Hepatocyte (in vitro differentiated cells): Measurements from ENCODE around the gene ZNF546. TPM values are rescaled to one million over a fixed set of nuclear protein-coding genes. Genes with fewer than 3 reads are reported as not detected.

Experiments
- DNase-seq: peaks from one replicate; pipeline ENCODE4 v3.0.0-alpha.2; 2016; ENCODE audit warnings: low spot score
- H2AFZ ChIP-seq: fragments of 200-600 bp; sonication (generic); 2 replicates; pipeline ENCODE4 v1.6.0; 2016; ENCODE audit warnings: antibody characterized with exemption, mild to moderate bottlenecking
- H3K27ac ChIP-seq: fragments of 200-600 bp; sonication (generic); 2 replicates; pipeline ENCODE4 v1.5.1; 2016; ENCODE audit warnings: mild to moderate bottlenecking
- H3K27me3 ChIP-seq: fragments of 200-600 bp; sonication (generic); 2 replicates; pipeline ENCODE4 v1.6.1; 2016
- H3K36me3 ChIP-seq: fragments of 200-600 bp; sonication (generic); replicated peaks from 2 replicates; pipeline ENCODE4 v1.5.1; 2016; ENCODE audit warnings: low read depth; ENCODE audit not compliant: insufficient read depth
- H3K4me1 ChIP-seq: fragments of 200-600 bp; sonication (generic); 2 replicates; pipeline ENCODE4 v1.5.1; 2016; ENCODE audit warnings: mild to moderate bottlenecking, moderate library complexity; ENCODE audit not compliant: insufficient read depth
- H3K4me2 ChIP-seq: fragments of 200-600 bp; sonication (generic); 2 replicates; pipeline ENCODE4 v1.6.0; 2016
- H3K4me3 ChIP-seq: fragments of 200-600 bp; sonication (generic); 2 replicates; pipeline ENCODE4 v1.5.1; 2016; ENCODE audit warnings: mild to moderate bottlenecking
- H3K79me2 ChIP-seq: fragments of 200-600 bp; sonication (generic); 2 replicates; pipeline ENCODE4 v1.6.0; 2017; ENCODE audit warnings: mild to moderate bottlenecking
- H3K9me2 ChIP-seq: fragments of 200-600 bp; sonication (generic); replicated peaks from 2 replicates; pipeline ENCODE4 v1.6.0; 2017; ENCODE audit warnings: mild to moderate bottlenecking; ENCODE audit not compliant: insufficient read depth
- H3K9me3 ChIP-seq: fragments of 200-600 bp; sonication (generic); 2 replicates; pipeline ENCODE4 v1.5.1; 2016; ENCODE audit warnings: low read depth, mild to moderate bottlenecking
- H4K20me1 ChIP-seq: fragments of 200-600 bp; sonication (generic); 2 replicates; pipeline ENCODE4 v1.6.0; 2016; ENCODE audit warnings: mild to moderate bottlenecking; ENCODE audit not compliant: insufficient read depth, poor library complexity, severe bottlenecking
- EZH2 ChIP-seq: fragments of 200-600 bp; sonication (generic); IDR thresholded peaks from 2 replicates; pipeline ENCODE4 v1.6.1; 2016; ENCODE audit warnings: antibody characterized with exemption, mild to moderate bottlenecking, borderline replicate concordance
- EZH2phosphoT487 ChIP-seq: fragments of 200-600 bp; sonication (generic); IDR thresholded peaks from one replicate; pipeline ENCODE4 v1.6.1; 2018; ENCODE audit warnings: antibody characterized with exemption, mild to moderate bottlenecking, low read depth, moderate library complexity; ENCODE audit not compliant: unreplicated experiment, severe bottlenecking
- WGBS: methylation state at CpG from one replicate; pipeline ENCODE4 v1.1.6; 2016; ENCODE audit warnings: low lambda C conversion rate; ENCODE audit errors: missing lambda C conversion rate; 5-methylcytosine and 5-hydroxymethylcytosine counted together
- polyA plus RNA-seq: library from polyadenylated mRNA; unstranded; fragments of >200 nt; fragmentation: Nextera tagmentation; extraction: Ambion mirVana; gene quantifications from 2 replicates; pipeline ENCODE4 v1.2.1, GENCODE V29; 2016
- total RNA-seq: library from RNA; depleted of rRNA; stranded (reverse); fragments of >200 nt; gene quantifications from 2 replicates; pipeline ENCODE4 v1.2.3, GENCODE V29; 2014
- TF ChIP-seq, protein P1 (sequence below): fragments of 200-600 bp; sonication (generic); IDR thresholded peaks from 2 replicates; pipeline ENCODE4 v1.5.1; 2016; ENCODE audit warnings: antibody characterized with exemption, mild to moderate bottlenecking; ENCODE audit not compliant: poor library complexity

ZNF546 gene
- total and polyA plus RNA-seq, 2 experiments from 2014 or later, result 1.1 to 1.8 TPM

DNA sequence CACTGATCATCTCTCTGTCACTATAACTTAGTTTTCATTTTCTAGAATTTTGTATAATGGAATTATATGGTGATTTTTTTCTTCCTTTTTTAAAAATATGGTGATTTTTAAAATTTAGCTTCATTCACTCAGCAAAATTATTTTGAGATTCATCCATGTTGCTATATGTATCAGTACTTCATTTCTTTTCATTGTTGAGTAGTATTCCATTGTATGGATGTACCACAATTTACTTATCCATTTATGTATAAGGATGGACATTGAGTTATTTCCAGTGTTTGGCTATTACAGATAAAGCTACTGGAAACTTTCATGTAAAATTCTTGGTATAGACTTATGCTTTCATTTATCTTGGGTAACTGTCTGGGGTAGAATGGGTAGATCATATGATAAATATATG lies 12.8 kb downstream of the ZNF546 start:
- no peaks in the 10 kb centered on the region for H3K79me2 ChIP-seq
- no peaks in the 10 kb centered on the region for H3K36me3 ChIP-seq
- H3K27me3 ChIP-seq, result no peaks in the 10 kb centered on the region
- H3K4me1 ChIP-seq, result no peaks in the 10 kb centered on the region
- H2AFZ ChIP-seq, result no peak overlapping the region
- no peak for DNase-seq
- H3K4me2 ChIP-seq, result no peak overlapping the region
- H3K4me3 ChIP-seq, result no peak overlapping the region
- no peaks in the 10 kb centered on the region for H4K20me1 ChIP-seq
- no peak overlapping the region for H3K27ac ChIP-seq
- TF ChIP-seq EZH2, result no peak
- TF ChIP-seq, protein P1, sequence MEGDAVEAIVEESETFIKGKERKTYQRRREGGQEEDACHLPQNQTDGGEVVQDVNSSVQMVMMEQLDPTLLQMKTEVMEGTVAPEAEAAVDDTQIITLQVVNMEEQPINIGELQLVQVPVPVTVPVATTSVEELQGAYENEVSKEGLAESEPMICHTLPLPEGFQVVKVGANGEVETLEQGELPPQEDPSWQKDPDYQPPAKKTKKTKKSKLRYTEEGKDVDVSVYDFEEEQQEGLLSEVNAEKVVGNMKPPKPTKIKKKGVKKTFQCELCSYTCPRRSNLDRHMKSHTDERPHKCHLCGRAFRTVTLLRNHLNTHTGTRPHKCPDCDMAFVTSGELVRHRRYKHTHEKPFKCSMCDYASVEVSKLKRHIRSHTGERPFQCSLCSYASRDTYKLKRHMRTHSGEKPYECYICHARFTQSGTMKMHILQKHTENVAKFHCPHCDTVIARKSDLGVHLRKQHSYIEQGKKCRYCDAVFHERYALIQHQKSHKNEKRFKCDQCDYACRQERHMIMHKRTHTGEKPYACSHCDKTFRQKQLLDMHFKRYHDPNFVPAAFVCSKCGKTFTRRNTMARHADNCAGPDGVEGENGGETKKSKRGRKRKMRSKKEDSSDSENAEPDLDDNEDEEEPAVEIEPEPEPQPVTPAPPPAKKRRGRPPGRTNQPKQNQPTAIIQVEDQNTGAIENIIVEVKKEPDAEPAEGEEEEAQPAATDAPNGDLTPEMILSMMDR, result no peak
- no peak for TF ChIP-seq EZH2phosphoT487
- peaks cover 14% of the 10 kb centered on the region for H3K9me3 ChIP-seq
- no peaks in the 10 kb centered on the region for H3K9me2 ChIP-seq

DNA sequence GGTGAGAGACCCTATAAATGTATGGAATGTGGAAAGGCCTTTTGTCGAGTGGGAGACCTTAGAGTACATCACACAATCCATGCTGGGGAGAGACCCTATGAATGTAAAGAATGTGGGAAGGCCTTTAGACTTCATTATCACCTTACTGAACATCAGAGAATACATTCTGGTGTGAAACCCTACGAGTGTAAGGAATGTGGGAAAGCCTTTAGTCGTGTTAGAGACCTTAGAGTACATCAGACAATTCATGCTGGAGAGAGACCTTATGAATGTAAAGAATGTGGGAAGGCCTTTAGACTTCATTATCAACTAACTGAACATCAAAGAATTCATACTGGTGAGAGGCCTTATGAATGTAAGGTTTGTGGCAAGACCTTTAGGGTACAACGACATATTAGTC lies 17.1 kb downstream of the ZNF546 start:
- Histone ChIP-seq H3K36me3 (no peaks in the 10 kb centered on the region), H4K20me1 (no peaks in the 10 kb centered on the region), H3K27ac (no peak overlapping the region), H3K79me2 (no peaks in the 10 kb centered on the region), H3K4me2 (no peak overlapping the region), H3K9me3 (peaks cover 28% of the 10 kb centered on the region), H3K27me3 (no peaks in the 10 kb centered on the region), H3K9me2 (no peaks in the 10 kb centered on the region), H2AFZ (no peak overlapping the region), H3K4me3 (no peak overlapping the region), H3K4me1 (no peaks in the 10 kb centered on the region)
- TF ChIP-seq EZH2 (no peak), EZH2phosphoT487 (no peak)
- TF ChIP-seq, protein P1, result no peak
- WGBS, result 91% methylated on average over 4 of the region's 4 CpGs
- no peak for DNase-seq

DNA sequence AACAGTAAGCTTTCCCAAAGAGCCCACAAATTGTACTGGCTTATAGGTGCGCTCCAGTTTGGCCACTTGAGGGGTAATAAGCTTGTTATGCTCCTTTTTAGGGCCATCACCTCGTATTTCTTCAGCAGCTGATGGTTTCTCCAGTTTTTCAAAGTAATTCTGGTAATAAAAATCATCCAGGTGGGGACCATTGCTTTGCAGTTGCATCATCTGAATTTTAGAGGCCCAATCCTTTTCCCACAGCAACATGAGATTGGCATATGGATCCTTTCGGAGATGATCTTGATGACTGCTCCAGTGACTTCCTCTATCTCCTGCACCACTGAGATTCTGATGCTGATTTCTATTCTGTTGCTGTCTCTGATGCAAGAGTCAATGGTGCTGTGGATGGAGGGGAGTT lies 27.1 kb downstream of the ZNF546 start:
- Histone ChIP-seq H3K4me2 (no peak overlapping the region), H2AFZ (no peak overlapping the region), H4K20me1 (no peaks in the 10 kb centered on the region), H3K27me3 (no peaks in the 10 kb centered on the region), H3K9me3 (peaks cover 34% of the 10 kb centered on the region), H3K4me3 (no peak overlapping the region), H3K36me3 (no peaks in the 10 kb centered on the region), H3K79me2 (no peaks in the 10 kb centered on the region), H3K4me1 (no peaks in the 10 kb centered on the region), H3K9me2 (no peaks in the 10 kb centered on the region), H3K27ac (no peak overlapping the region)
- TF ChIP-seq EZH2phosphoT487 (no peak), EZH2 (no peak)
- TF ChIP-seq, protein P1, result no peak
- WGBS, result 88% methylated on average over 3 of the region's 3 CpGs
- DNase-seq, result no peak
